Measurements from ENCODE around the gene TM7SF2.

DNA sequence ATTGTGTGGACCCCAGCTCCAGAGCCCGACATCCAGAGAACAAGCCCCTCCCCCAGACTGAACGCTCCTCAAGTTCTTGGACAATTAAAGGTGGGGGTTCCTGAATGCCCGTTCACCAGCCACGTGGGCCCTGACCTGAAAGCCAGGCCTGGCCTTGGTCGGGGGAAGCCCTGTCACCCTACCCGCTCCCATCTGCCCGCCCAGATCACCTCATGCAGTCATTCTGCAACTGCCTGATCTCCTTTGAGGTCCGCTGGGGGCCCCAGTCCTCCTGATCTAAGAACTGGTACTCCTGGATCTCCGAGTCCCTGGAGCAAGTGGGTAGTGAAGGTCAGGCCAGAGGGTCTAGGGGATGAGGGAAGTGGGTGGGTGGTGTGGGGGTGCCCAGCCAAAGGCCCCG lies 44.2 kb upstream of the TM7SF2 start:
- TF ChIP-seq, protein P1, sequence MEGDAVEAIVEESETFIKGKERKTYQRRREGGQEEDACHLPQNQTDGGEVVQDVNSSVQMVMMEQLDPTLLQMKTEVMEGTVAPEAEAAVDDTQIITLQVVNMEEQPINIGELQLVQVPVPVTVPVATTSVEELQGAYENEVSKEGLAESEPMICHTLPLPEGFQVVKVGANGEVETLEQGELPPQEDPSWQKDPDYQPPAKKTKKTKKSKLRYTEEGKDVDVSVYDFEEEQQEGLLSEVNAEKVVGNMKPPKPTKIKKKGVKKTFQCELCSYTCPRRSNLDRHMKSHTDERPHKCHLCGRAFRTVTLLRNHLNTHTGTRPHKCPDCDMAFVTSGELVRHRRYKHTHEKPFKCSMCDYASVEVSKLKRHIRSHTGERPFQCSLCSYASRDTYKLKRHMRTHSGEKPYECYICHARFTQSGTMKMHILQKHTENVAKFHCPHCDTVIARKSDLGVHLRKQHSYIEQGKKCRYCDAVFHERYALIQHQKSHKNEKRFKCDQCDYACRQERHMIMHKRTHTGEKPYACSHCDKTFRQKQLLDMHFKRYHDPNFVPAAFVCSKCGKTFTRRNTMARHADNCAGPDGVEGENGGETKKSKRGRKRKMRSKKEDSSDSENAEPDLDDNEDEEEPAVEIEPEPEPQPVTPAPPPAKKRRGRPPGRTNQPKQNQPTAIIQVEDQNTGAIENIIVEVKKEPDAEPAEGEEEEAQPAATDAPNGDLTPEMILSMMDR (conservative IDR thresholded peaks at IDR 0.05), result no peak
- no peak for TF ChIP-seq EZH2 (IDR thresholded peaks at IDR 0.05; ENCODE audit: low read depth)
